HEK293 (cell line): ENCODE measurements around the gene INTS6L.
"Not testable (repeated sequence)": the region's sequence is repeated elsewhere in the genome, so short reads cannot be mapped to it uniquely, and the experiment has no call there.

Experiments
- CTCF ChIA-PET: fragments of 350-600 bp; formaldehyde crosslinking; extraction: SDS; loops from one replicate; lab custom pipeline; 2021; ENCODE audit warnings: antibody characterized with exemption; lab: Yijun Ruan, JAX
- POLR2A ChIA-PET: fragments of 300-600 bp; formaldehyde crosslinking; extraction: SDS; loops from one replicate; lab custom pipeline; 2020; ENCODE audit warnings: antibody characterized with exemption, inconsistent platforms; lab: Yijun Ruan, JAX
- H3K27ac ChIP-seq: fragments of 200-500 bp; sonication (Bioruptor generic); 2 replicates; pipeline ENCODE4 v1.5.1; 2014; ENCODE audit warnings: low read depth, low read length, control low read depth, inconsistent platforms; ENCODE audit errors: extremely low read depth
- H3K36me3 ChIP-seq, 2 experiments: fragments of 200-500 bp in 1 of 2; sonication (Bioruptor generic) in 1 of 2; 1 replicate in 1 of 2; 2 replicates in 1 of 2; pipeline ENCODE4 v1.5.1; 2014 to 2017; ENCODE audit warnings: inconsistent platforms in 2 of 2, low read length in 2 of 2; ENCODE audit not compliant: control insufficient read depth in 2 of 2, insufficient read depth in 1 of 2
- H3K4me1 ChIP-seq: fragments of 200-500 bp; sonication (Bioruptor generic); 2 replicates; pipeline ENCODE4 v1.5.1; 2014; ENCODE audit warnings: mild to moderate bottlenecking, low read length, inconsistent platforms; ENCODE audit not compliant: control insufficient read depth, insufficient read depth
- H3K4me3 ChIP-seq: 2 replicates; pipeline ENCODE4 v1.5.1; 2011; ENCODE audit warnings: low read depth, mild to moderate bottlenecking, control low read depth, low read length, moderate library complexity
- H3K9me3 ChIP-seq: fragments of 200-500 bp; sonication (Bioruptor generic); 2 replicates; pipeline ENCODE4 v1.5.1; 2014; ENCODE audit warnings: low read depth, low read length, inconsistent platforms; ENCODE audit not compliant: control insufficient read depth, insufficient read depth
- IKZF3 ChIP-seq: fragments of 450-650 bp; IDR thresholded peaks from 2 replicates; pipeline ENCODE4 v1.5.0; 2018; ENCODE audit warnings: missing biosample characterization, mild to moderate bottlenecking, missing genetic modification characterization, moderate library complexity
- KLF7 ChIP-seq: fragments of 450-650 bp; formaldehyde crosslinking; IDR thresholded peaks from 2 replicates; pipeline ENCODE4 v1.5.1; 2016; ENCODE audit warnings: missing biosample characterization, missing genetic modification characterization, borderline replicate concordance
- MEIS1 ChIP-seq: sonication (generic); formaldehyde crosslinking; IDR thresholded peaks from 2 replicates; pipeline ENCODE4 v1.8.1; 2022; ENCODE audit warnings: missing genetic modification reagents, mild to moderate bottlenecking, borderline replicate concordance
- SALL2 ChIP-seq: fragments of 450-650 bp; formaldehyde crosslinking; IDR thresholded peaks from 2 replicates; pipeline ENCODE4 v1.5.0; 2017; ENCODE audit warnings: missing biosample characterization, mild to moderate bottlenecking, missing genetic modification characterization, borderline replicate concordance
- TRIM28 ChIP-seq: IDR thresholded peaks from 2 replicates; pipeline ENCODE4 v1.6.1; 2011; ENCODE audit warnings: low read length, control low read depth, borderline replicate concordance
- ZNF16 ChIP-seq: fragments of 450-650 bp; formaldehyde crosslinking; IDR thresholded peaks from 2 replicates; pipeline ENCODE4 v1.5.1; 2016; ENCODE audit warnings: low read depth, missing biosample characterization, missing genetic modification characterization
- ZNF214 ChIP-seq: fragments of 450-650 bp; formaldehyde crosslinking; IDR thresholded peaks from 2 replicates; pipeline ENCODE4 v1.5.1; 2017; ENCODE audit warnings: missing biosample characterization, mild to moderate bottlenecking, missing genetic modification characterization, borderline replicate concordance
- ZNF514 ChIP-seq: fragments of 450-650 bp; formaldehyde crosslinking; IDR thresholded peaks from 2 replicates; pipeline ENCODE4 v1.5.1; 2016; ENCODE audit warnings: missing biosample characterization, missing genetic modification characterization
- ZNF558 ChIP-seq: fragments of 450-650 bp; formaldehyde crosslinking; IDR thresholded peaks from 2 replicates; pipeline ENCODE4 v1.5.1; 2016; ENCODE audit warnings: missing biosample characterization, missing genetic modification characterization
- ZNF677 ChIP-seq: fragments of 450-650 bp; IDR thresholded peaks from 2 replicates; pipeline ENCODE4 v1.5.0; 2018; ENCODE audit warnings: missing biosample characterization, mild to moderate bottlenecking, missing genetic modification characterization, moderate library complexity
- ZNF707 ChIP-seq: fragments of 450-650 bp; formaldehyde crosslinking; IDR thresholded peaks from 2 replicates; pipeline ENCODE4 v1.5.1; 2016; ENCODE audit warnings: missing biosample characterization, missing genetic modification characterization
- ZNF768 ChIP-seq: fragments of 450-650 bp; formaldehyde crosslinking; IDR thresholded peaks from 2 replicates; pipeline ENCODE4 v1.5.1; 2018; ENCODE audit warnings: missing biosample characterization, mild to moderate bottlenecking, missing genetic modification characterization
- TF ChIP-seq, protein P1 (sequence below): fragments of 450-650 bp; formaldehyde crosslinking; IDR thresholded peaks from 2 replicates; pipeline ENCODE4 v1.5.1; 2016; ENCODE audit warnings: missing biosample characterization, missing genetic modification characterization
- TF ChIP-seq, protein P2 (sequence below): fragments of 450-650 bp; formaldehyde crosslinking; IDR thresholded peaks from 2 replicates; pipeline ENCODE4 v1.5.1; 2016; ENCODE audit warnings: missing biosample characterization, missing genetic modification characterization, borderline replicate concordance
- TF ChIP-seq, protein P3 (sequence below): fragments of 450-650 bp; formaldehyde crosslinking; IDR thresholded peaks from 2 replicates; pipeline ENCODE4 v1.5.1; 2016; ENCODE audit warnings: missing biosample characterization, missing genetic modification characterization
- TF ChIP-seq, protein P4 (sequence below): fragments of 450-650 bp; formaldehyde crosslinking; conservative IDR thresholded peaks from 2 replicates; pipeline ENCODE4 v1.5.1; 2016; ENCODE audit warnings: low read depth, missing biosample characterization, missing genetic modification characterization
- TF ChIP-seq, protein P5 (sequence below): fragments of 450-650 bp; formaldehyde crosslinking; IDR thresholded peaks from 2 replicates; pipeline ENCODE4 v1.5.1; 2016; ENCODE audit warnings: missing biosample characterization, missing genetic modification characterization

INTS6L gene

DNA sequence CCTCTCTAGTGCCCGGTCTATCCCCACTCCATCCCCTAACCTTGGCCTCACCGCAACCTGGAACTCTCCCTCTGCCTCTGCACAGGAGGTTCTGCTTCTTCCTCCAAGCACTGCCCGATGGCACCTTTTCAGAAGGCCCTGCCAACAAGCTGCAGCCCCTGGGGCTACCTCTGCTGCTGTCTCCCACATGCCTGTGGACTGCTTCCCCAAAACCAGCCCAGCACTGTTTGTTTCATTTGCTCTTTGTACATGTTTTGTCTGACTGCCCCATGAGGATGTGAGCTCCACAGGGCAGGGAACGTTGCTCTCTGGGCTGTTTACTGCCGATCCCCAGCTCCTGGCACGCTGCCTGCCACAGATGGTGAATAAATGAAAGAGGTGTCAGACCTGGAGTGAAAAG, 85.4 kb downstream of the INTS6L start:
- ChIA-PET CTCF (interaction anchor here (1.7 kb wide), 1 partner anchor 10 kb away, joined by 6 read pairs; no protein-coding TSS in a partner anchor), POLR2A (no interaction called here)
- H3K4me3 ChIP-seq = no peak overlapping the region

DNA sequence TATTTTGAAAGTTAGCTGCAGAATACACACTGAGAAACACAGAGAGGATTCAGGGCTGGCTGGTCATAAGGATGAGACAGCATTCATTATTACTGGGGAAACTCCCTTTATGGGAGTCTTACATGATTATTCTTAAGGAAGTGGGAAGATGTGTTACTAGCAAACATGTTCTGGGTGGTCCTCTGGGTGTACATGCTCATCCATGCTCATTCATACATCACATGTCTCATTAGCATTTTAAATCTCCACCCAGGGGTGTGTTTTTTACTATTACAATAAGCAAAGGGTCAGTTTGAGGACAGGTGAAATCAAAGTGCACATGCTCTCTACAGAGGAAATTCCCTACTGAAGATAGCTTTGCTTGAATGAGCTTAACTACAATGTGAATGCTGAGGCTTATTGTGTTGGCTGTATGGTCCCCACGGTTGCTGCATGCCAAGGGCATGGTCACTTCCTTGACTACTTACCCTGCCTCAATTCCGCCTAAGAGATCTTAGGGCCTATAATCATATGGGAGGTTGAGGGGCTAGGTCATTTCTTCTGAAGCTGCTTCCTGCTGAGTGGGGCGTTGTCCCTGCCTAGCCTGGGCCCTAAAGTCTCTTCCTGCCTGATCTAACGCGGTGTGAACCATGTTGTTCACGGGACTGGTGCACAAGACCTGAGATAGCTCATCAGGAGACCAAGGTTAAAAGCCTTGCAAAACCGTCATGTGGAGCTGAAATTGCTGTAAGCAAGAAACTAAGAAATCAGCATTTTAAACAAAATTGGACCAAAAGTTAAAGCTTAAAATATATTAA, 104.1 kb downstream of the INTS6L start:
- H3K4me1 ChIP-seq, POLR2A ChIA-PET, H3K27ac ChIP-seq, H3K4me3 ChIP-seq, H3K36me3 ChIP-seq, H3K9me3 ChIP-seq: not testable (repeated sequence)
- CTCF ChIA-PET = interaction anchor here (0.6 to 0.8 kb wide), 2 partner anchors 37 to 120 kb away, joined by 3 to 4 read pairs; no protein-coding TSS in a partner anchor

More for the DNA sequence above, 85.4 kb downstream of the INTS6L start:
- H3K9me3 ChIP-seq = no peaks in the 10 kb centered on the region
- TF ChIP-seq ZNF707 (tag by site-specific recombination) (no peak), MEIS1 (CRISPR knock-in tag) (no peak), ZNF558 (no peak), ZNF214 (tag by site-specific recombination) (no peak), ZNF768 (tag by site-specific recombination) (no peak), ZNF514 (tag by site-specific recombination) (no peak), ZNF677 (tag by site-specific recombination) (no peak), KLF7 (tag by site-specific recombination) (no peak), SALL2 (no peak), IKZF3 (tag by site-specific recombination) (no peak), ZNF16 (tag by site-specific recombination) (no peak), TRIM28 (no peak)
- TF ChIP-seq, protein P1, sequence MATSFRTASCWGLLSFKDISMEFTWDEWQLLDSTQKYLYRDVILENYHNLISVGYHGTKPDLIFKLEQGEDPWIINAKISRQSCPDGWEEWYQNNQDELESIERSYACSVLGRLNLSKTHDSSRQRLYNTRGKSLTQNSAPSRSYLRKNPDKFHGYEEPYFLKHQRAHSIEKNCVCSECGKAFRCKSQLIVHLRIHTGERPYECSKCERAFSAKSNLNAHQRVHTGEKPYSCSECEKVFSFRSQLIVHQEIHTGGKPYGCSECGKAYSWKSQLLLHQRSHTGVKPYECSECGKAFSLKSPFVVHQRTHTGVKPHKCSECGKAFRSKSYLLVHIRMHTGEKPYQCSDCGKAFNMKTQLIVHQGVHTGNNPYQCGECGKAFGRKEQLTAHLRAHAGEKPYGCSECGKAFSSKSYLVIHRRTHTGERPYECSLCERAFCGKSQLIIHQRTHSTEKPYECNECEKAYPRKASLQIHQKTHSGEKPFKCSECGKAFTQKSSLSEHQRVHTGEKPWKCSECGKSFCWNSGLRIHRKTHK (tag by site-specific recombination) = no peak
- TF ChIP-seq, protein P2, sequence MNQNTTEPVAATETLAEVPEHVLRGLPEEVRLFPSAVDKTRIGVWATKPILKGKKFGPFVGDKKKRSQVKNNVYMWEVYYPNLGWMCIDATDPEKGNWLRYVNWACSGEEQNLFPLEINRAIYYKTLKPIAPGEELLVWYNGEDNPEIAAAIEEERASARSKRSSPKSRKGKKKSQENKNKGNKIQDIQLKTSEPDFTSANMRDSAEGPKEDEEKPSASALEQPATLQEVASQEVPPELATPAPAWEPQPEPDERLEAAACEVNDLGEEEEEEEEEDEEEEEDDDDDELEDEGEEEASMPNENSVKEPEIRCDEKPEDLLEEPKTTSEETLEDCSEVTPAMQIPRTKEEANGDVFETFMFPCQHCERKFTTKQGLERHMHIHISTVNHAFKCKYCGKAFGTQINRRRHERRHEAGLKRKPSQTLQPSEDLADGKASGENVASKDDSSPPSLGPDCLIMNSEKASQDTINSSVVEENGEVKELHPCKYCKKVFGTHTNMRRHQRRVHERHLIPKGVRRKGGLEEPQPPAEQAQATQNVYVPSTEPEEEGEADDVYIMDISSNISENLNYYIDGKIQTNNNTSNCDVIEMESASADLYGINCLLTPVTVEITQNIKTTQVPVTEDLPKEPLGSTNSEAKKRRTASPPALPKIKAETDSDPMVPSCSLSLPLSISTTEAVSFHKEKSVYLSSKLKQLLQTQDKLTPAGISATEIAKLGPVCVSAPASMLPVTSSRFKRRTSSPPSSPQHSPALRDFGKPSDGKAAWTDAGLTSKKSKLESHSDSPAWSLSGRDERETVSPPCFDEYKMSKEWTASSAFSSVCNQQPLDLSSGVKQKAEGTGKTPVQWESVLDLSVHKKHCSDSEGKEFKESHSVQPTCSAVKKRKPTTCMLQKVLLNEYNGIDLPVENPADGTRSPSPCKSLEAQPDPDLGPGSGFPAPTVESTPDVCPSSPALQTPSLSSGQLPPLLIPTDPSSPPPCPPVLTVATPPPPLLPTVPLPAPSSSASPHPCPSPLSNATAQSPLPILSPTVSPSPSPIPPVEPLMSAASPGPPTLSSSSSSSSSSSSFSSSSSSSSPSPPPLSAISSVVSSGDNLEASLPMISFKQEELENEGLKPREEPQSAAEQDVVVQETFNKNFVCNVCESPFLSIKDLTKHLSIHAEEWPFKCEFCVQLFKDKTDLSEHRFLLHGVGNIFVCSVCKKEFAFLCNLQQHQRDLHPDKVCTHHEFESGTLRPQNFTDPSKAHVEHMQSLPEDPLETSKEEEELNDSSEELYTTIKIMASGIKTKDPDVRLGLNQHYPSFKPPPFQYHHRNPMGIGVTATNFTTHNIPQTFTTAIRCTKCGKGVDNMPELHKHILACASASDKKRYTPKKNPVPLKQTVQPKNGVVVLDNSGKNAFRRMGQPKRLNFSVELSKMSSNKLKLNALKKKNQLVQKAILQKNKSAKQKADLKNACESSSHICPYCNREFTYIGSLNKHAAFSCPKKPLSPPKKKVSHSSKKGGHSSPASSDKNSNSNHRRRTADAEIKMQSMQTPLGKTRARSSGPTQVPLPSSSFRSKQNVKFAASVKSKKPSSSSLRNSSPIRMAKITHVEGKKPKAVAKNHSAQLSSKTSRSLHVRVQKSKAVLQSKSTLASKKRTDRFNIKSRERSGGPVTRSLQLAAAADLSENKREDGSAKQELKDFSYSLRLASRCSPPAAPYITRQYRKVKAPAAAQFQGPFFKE (tag by site-specific recombination) = no peak
- TF ChIP-seq, protein P3, sequence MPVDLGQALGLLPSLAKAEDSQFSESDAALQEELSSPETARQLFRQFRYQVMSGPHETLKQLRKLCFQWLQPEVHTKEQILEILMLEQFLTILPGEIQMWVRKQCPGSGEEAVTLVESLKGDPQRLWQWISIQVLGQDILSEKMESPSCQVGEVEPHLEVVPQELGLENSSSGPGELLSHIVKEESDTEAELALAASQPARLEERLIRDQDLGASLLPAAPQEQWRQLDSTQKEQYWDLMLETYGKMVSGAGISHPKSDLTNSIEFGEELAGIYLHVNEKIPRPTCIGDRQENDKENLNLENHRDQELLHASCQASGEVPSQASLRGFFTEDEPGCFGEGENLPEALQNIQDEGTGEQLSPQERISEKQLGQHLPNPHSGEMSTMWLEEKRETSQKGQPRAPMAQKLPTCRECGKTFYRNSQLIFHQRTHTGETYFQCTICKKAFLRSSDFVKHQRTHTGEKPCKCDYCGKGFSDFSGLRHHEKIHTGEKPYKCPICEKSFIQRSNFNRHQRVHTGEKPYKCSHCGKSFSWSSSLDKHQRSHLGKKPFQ = no peak
- TF ChIP-seq, protein P4, sequence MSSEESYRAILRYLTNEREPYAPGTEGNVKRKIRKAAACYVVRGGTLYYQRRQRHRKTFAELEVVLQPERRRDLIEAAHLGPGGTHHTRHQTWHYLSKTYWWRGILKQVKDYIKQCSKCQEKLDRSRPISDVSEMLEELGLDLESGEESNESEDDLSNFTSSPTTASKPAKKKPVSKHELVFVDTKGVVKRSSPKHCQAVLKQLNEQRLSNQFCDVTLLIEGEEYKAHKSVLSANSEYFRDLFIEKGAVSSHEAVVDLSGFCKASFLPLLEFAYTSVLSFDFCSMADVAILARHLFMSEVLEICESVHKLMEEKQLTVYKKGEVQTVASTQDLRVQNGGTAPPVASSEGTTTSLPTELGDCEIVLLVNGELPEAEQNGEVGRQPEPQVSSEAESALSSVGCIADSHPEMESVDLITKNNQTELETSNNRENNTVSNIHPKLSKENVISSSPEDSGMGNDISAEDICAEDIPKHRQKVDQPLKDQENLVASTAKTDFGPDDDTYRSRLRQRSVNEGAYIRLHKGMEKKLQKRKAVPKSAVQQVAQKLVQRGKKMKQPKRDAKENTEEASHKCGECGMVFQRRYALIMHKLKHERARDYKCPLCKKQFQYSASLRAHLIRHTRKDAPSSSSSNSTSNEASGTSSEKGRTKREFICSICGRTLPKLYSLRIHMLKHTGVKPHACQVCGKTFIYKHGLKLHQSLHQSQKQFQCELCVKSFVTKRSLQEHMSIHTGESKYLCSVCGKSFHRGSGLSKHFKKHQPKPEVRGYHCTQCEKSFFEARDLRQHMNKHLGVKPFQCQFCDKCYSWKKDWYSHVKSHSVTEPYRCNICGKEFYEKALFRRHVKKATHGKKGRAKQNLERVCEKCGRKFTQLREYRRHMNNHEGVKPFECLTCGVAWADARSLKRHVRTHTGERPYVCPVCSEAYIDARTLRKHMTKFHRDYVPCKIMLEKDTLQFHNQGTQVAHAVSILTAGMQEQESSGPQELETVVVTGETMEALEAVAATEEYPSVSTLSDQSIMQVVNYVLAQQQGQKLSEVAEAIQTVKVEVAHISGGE (tag by site-specific recombination) = no peak
- TF ChIP-seq, protein P5, sequence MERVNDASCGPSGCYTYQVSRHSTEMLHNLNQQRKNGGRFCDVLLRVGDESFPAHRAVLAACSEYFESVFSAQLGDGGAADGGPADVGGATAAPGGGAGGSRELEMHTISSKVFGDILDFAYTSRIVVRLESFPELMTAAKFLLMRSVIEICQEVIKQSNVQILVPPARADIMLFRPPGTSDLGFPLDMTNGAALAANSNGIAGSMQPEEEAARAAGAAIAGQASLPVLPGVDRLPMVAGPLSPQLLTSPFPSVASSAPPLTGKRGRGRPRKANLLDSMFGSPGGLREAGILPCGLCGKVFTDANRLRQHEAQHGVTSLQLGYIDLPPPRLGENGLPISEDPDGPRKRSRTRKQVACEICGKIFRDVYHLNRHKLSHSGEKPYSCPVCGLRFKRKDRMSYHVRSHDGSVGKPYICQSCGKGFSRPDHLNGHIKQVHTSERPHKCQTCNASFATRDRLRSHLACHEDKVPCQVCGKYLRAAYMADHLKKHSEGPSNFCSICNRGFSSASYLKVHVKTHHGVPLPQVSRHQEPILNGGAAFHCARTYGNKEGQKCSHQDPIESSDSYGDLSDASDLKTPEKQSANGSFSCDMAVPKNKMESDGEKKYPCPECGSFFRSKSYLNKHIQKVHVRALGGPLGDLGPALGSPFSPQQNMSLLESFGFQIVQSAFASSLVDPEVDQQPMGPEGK (tag by site-specific recombination) = no peak
- no peaks in the 10 kb centered on the region for H3K36me3 ChIP-seq
- H3K4me1 ChIP-seq = no peaks in the 10 kb centered on the region
- no peak overlapping the region for H3K27ac ChIP-seq
